Muscle layer of colon (tissue), 2 donors: Measurements from ENCODE around the gene TNIK.
"Not testable (repeated sequence)": the region's sequence is repeated elsewhere in the genome, so short reads cannot be mapped to it uniquely, and the experiment has no call there.

Experiments
- H3K27ac ChIP-seq: one replicate; pipeline ENCODE4 v1.7.0; 2013; ENCODE audit warnings: low read depth, mild to moderate bottlenecking, low read length, moderate library complexity
- H3K27me3 ChIP-seq, 2 donors: one replicate each; pipeline ENCODE4 v1.7.0; 2013; ENCODE audit warnings: low read length in 2 of 2, mild to moderate bottlenecking in 2 of 2; ENCODE audit not compliant: insufficient read depth in 2 of 2, control insufficient read depth in 1 of 2
- H3K36me3 ChIP-seq: one replicate; pipeline ENCODE4 v1.7.0; 2013; ENCODE audit warnings: mild to moderate bottlenecking, low read length; ENCODE audit not compliant: insufficient read depth
- H3K4me1 ChIP-seq: one replicate; pipeline ENCODE4 v1.7.0; 2013; ENCODE audit warnings: mild to moderate bottlenecking, low read length; ENCODE audit not compliant: insufficient read depth
- H3K4me3 ChIP-seq, 2 donors: one replicate each; pipeline ENCODE4 v1.7.0; 2013; ENCODE audit warnings: low read length in 2 of 2, low read depth in 1 of 2, mild to moderate bottlenecking in 1 of 2, moderate library complexity in 1 of 2
- H3K9ac ChIP-seq: one replicate; pipeline ENCODE4 v1.7.0; 2013; ENCODE audit warnings: low read length
- H3K9me3 ChIP-seq: one replicate; pipeline ENCODE4 v1.7.0; 2013; ENCODE audit warnings: mild to moderate bottlenecking, low read length
- donor health status: abdominal sarcoma.
- donor health status: Adenocarcinoma of cecum.

TNIK gene

DNA sequence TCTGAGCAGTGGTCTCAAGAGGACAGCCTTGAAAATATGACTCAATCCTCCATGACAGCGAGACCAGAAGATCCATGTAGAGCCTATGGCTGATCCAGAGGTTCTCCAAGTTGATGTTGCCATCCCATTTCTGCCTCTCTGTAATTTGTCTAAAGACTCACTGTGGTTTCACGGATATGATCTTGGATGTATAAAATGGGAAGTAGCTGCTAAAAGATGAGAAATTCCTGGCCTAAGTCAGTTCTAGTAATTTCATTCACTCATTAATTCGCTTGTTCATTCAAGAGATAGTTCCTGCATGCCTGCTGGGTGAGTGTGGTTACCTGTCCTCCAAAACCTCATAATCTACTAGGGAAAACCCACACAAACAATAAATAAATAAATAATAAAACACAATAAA, 145.9 kb downstream of the TNIK start:
- Histone ChIP-seq H3K9ac (no peak overlapping the region), H3K27me3 (no peaks in the 10 kb centered on the region), H3K4me1 (no peaks in the 10 kb centered on the region), H3K27ac (no peak overlapping the region), H3K4me3 (no peak overlapping the region), H3K9me3 (no peaks in the 10 kb centered on the region), H3K36me3 (no peaks in the 10 kb centered on the region)

DNA sequence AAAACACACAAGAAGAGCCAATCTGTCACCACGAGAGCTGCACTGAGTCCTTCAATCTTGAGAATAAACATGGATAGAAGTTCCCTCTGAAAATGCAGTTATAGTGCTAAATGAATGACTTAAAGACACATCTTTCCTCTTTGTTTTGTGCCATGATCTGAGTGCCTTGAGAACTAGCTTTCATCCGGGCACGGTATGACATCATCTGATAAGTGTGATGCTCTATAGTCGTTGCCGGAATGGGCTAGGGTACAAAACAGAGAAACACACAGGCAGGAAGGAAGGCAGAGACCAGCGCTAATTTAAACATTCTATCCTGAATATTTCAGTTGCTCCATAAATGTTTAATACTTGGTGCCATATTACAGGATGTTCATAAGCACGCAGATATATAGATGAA, 146.5 kb downstream of the TNIK start:
- no peaks in the 10 kb centered on the region for H3K9me3 ChIP-seq
- no peak overlapping the region for H3K4me3 ChIP-seq
- no peak overlapping the region for H3K9ac ChIP-seq
- H3K36me3 ChIP-seq: no peaks in the 10 kb centered on the region
- no peaks in the 10 kb centered on the region for H3K27me3 ChIP-seq
- H3K4me1 ChIP-seq: no peaks in the 10 kb centered on the region
- no peak overlapping the region for H3K27ac ChIP-seq

GRCh38 chr3:171312741-171313140, 147.5 kb downstream of the TNIK start:
- no peaks in the 10 kb centered on the region for H3K4me1 ChIP-seq
- no peak overlapping the region for H3K4me3 ChIP-seq
- no peak overlapping the region for H3K27ac ChIP-seq
- no peaks in the 10 kb centered on the region for H3K36me3 ChIP-seq
- no peak overlapping the region for H3K9ac ChIP-seq
- no peaks in the 10 kb centered on the region for H3K27me3 ChIP-seq
- H3K9me3 ChIP-seq: peaks cover 4% of the 10 kb centered on the region

GRCh38 chr3:171311784-171312183, 148.4 kb downstream of the TNIK start:
- Histone ChIP-seq H3K36me3 (no peaks in the 10 kb centered on the region), H3K9ac (no peak overlapping the region), H3K4me3 (no peak overlapping the region), H3K27me3 (no peaks in the 10 kb centered on the region), H3K9me3 (peaks cover 4% of the 10 kb centered on the region), H3K4me1 (no peaks in the 10 kb centered on the region), H3K27ac (no peak overlapping the region)

DNA sequence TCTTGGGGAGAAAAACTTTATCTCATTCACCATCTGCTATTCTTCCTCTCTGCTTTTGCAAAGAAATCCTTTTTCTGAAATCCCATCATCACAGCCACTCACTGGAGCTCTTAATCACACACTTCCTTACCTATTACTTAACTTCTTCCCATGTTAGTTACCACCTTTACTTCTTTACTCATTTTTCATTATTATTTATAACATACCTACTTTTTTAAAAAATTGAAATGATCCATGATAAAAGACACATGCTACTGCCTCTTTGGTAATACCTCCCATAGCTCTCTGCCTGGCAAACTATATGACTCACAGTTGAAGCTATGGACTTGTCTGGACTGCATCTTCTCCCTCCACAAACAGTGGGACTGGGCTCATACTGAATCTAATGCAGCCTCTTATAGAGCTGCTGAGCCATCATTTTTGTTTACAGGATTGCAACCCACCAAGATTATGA, 150.3 kb downstream of the TNIK start:
- Histone ChIP-seq H3K27me3 (no peaks in the 10 kb centered on the region), H3K9ac (no peak overlapping the region), H3K4me1 (peaks cover 15% of the 10 kb centered on the region), H3K9me3 (peaks cover 4% of the 10 kb centered on the region), H3K27ac (no peak overlapping the region), H3K4me3 (no peak overlapping the region), H3K36me3 (no peaks in the 10 kb centered on the region)

GRCh38 chr3:171307988-171308387, 152.2 kb downstream of the TNIK start:
- no peaks in the 10 kb centered on the region for H3K27me3 ChIP-seq
- H3K4me3 ChIP-seq: no peak overlapping the region
- no peaks in the 10 kb centered on the region for H3K36me3 ChIP-seq
- H3K27ac ChIP-seq: no peak overlapping the region
- H3K9ac ChIP-seq: no peak overlapping the region
- peaks cover 15% of the 10 kb centered on the region for H3K4me1 ChIP-seq
- H3K9me3 ChIP-seq: peaks cover 4% of the 10 kb centered on the region

DNA sequence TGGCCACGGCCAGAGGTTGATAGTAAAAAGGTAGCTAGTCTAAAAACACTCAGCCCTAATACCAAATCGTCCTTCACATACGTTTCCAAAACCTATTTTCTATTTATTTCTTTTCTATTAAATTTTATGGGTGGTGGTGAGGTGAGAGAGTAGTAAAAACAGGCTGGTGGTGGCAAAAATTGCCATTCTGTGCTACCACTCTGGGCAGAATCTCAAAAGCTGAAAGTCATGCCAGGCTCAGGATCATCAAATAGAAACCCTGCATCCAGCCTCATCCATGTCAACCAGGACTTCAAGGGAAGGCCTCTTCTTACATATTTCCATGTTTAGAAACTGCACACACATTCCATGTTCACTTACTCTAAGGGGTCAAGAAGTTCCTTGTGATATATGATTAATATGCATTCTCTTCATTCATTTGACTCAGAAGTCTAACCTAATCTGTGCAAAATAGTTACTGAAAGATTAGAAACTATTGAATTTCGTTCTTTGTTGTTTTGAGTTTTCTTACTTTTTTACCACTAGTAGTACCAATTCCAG, 153.1 kb downstream of the TNIK start:
- peaks cover 4% of the 10 kb centered on the region for H3K9me3 ChIP-seq
- no peak overlapping the region for H3K9ac ChIP-seq
- H3K36me3 ChIP-seq: no peaks in the 10 kb centered on the region
- H3K27ac ChIP-seq: peak overlapping the region; percentile 35
- no peak overlapping the region for H3K4me3 ChIP-seq
- peaks cover 15% of the 10 kb centered on the region for H3K4me1 ChIP-seq
- no peaks in the 10 kb centered on the region for H3K27me3 ChIP-seq

- peak overlapping the region; percentile 35 for H3K27ac ChIP-seq
- H3K4me1 ChIP-seq: peaks cover 15% of the 10 kb centered on the region
- H3K27me3 ChIP-seq: no peaks in the 10 kb centered on the region
- no peak overlapping the region for H3K9ac ChIP-seq
- no peaks in the 10 kb centered on the region for H3K36me3 ChIP-seq
- peak overlapping the region in 1 of 2 donors; percentile 32 for H3K4me3 ChIP-seq
- H3K9me3 ChIP-seq: peaks cover 4% of the 10 kb centered on the region
These were observed 153.6 kb downstream of the TNIK start for GRCh38 chr3:171306631-171307030.

- Histone ChIP-seq H3K27ac (peak overlapping the region; percentile 35), H3K4me1 (peaks cover 15% of the 10 kb centered on the region)
- H3K27me3 ChIP-seq, H3K36me3 ChIP-seq, H3K9me3 ChIP-seq, H3K9ac ChIP-seq, H3K4me3 ChIP-seq: not testable (repeated sequence)
These were observed 154.4 kb downstream of the TNIK start for GRCh38 chr3:171305823-171306222.

DNA sequence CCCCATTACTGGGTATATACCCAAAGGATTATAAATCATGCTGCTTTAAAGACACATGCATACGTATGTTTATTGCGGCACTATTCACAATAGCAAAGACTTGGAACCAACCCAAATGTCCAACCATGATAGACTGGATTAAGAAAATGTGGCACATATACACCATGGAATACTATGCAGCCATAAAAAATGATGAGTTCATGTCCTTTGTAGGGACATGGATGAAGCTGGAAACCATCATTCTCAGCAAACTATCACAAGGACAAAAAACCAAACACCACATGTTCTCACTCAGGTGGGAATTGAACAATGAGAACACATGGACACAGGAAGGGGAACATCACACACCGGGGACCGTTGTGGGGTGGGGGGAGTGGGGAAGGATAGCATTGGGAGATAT, 155.7 kb downstream of the TNIK start:
- H3K9me3 ChIP-seq, H3K27me3 ChIP-seq, H3K36me3 ChIP-seq, H3K9ac ChIP-seq, H3K4me3 ChIP-seq, H3K27ac ChIP-seq: not testable (repeated sequence)
- peaks cover 15% of the 10 kb centered on the region for H3K4me1 ChIP-seq

- peaks cover 15% of the 10 kb centered on the region for H3K4me1 ChIP-seq
- H3K9ac ChIP-seq, H3K4me3 ChIP-seq, H3K9me3 ChIP-seq, H3K36me3 ChIP-seq, H3K27me3 ChIP-seq: not testable (repeated sequence)
- peak overlapping the region; percentile 17 for H3K27ac ChIP-seq
These were observed 156.2 kb downstream of the TNIK start for GRCh38 chr3:171304017-171304416.

GRCh38 chr3:171301998-171302397, 158.2 kb downstream of the TNIK start:
- H3K27ac ChIP-seq: no peak overlapping the region
- H3K4me1 ChIP-seq: peaks cover 19% of the 10 kb centered on the region
- H3K9ac ChIP-seq: no peak overlapping the region
- H3K9me3 ChIP-seq: no peaks in the 10 kb centered on the region
- H3K4me3 ChIP-seq: no peak overlapping the region
- no peaks in the 10 kb centered on the region for H3K36me3 ChIP-seq
- H3K27me3 ChIP-seq: no peaks in the 10 kb centered on the region
